Fibroblast of skin of left biceps (primary cell): ENCODE results near the gene ERO1B.

Experiments
- DNase-seq, 2 experiments: peaks; one replicate each; pipeline ENCODE4 v3.0.0-alpha.2; 2013; ENCODE audit warnings: low read depth in 2 of 2

The ERO1B gene

DNA sequence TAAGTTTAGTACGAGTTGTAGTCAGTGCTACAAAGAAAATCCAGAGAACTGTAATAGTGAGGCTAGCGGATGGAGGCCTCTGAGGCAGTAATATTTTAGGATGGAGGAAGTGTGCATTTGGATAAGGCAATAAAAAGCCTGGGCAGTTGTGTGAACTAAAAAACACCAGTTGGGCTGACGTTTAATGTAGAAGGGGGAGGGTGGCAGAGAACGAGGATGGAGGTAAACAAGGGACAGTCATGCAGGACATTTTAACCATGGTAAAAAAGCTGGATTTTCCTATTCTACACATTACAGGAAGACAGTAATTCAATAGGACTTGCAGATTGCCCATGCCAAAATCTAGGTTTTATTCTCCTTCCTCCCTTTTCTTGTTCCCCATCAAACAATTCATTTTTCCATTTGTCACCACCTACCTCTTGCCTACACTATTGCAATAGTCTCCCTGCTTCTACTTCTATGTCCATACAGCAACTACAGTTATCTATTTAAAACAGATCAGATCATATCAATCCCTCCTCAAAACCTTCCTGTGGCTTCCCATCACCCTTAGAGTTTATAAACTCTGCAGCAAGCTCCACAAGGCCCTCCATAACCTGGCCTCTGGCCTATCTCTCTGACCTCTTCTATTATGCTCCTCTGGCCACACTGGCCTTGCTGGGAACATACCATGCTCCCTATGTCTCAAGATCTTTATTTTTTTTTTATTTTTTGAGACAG lies 27.7 kb downstream of the ERO1B start:
- no peak for DNase-seq

DNA sequence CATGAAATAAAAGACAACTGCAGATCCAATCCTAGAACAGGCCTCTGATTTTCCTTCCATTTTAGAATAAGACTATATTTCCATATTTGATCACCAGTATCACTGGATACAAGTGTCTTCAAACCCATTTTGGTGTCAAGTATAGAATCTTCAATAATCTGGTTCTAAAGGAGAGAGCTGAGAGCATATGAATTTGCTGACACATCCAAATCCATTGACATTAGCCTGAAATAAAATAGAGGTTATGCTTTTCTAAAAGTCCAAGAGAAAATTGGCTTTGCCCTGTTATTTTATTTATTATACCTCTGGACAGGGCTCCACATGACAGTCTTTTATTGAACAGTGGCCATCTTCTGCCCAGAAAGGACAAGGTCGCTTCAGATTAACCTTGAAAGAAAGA lies 28.6 kb downstream of the ERO1B start:
- DNase-seq = no peak

DNA sequence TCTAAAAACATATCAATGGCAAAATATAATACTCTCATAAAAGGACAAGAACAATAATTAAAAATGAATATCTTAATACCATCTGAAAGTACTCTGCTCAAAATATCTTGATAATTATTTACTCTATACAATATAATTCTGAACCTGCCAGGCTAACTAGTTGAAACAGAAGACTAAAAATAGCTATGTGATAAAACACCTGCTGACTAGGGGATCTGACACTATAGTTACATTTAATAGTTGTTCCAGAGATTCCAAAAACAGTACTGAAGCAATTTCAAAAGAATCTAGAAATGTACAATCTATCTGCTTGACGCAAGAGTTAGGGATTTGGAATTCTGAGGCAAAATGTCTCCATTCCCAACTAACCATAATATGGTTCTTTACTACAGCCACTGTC lies 30.2 kb downstream of the ERO1B start:
- no peak for DNase-seq

DNA sequence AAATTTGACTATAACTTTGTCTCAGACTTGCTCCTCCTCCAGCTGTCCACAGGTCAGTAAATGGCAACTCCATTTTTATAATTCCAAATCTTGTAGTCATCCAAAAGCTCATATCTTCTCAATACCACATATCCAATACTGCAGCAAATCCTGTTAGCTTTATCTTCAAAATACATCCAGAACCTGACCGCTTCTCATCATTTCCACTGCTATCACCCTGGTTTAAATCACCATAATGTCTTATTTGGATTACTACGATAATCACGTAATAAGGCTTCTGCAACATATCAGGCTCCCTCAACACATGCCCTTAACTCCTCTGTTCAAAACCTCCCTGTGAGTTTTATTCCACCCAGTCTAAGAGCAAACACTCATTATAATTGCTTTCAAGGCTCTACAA lies 34.5 kb downstream of the ERO1B start:
- no peak for DNase-seq

DNA sequence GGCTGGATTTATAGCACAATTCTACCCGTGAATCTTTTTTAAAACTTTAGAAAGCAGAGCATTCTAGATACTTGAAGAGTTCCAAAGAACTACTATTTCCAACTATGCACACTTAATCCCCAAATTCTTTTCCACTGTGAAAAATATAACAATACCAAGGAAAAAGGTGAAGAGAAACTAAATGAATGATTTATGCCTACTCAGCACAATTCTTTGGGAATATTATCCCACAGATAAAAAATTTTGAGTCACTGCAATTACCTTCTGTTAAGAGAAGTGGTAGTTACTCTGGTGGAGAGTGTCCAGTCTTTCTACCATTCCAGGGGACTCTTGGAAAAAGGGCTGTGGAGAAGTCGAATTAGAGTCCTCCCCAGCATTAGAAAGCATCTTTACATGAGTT lies 39.2 kb downstream of the ERO1B start:
- no peak for DNase-seq

DNA sequence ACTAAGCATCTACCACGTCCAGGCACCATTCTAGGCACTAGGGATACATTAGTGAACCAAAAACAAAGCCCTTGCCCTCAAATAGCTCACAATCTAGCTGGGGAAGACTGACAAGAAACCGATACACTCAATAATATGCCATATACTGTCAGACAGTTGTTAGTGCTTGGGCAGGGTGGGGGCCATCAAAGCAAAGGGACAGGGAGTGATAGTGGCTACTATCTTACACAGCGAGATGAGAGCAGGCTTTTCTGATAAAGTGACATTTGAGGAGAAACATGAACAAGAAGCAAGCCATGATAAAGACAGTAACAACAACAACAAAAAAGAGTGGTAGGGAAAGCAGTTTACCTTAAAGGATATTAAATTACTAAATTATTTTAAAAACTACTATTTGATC lies 41.1 kb downstream of the ERO1B start:
- DNase-seq = no peak

- DNase-seq = no peak
These were observed 42.6 kb downstream of the ERO1B start for GRCh38 chr1:236239092-236239585.

DNA sequence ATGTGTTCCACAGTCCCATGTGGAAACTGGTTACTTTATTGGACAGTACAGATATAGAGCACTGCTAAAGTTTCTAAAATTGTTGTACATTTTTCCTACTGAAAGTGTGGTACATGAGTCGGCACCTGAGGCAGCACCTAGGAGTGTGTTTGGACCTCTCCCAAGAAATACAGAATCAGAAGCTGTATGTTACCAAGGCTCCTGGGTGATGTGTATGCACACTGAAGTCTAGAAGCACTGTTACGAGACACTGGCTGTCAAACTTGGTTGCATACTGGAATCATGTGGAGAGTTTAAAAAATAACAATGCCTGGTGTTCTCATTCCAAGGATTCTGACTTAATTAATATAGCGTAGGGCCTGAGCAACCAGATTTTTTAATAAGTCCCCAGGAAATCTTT lies 46.6 kb downstream of the ERO1B start:
- no peak for DNase-seq

GRCh38 chr1:236228411-236228810 lies 53.3 kb downstream of the ERO1B start:
- no peak for DNase-seq

- no peak for DNase-seq
These were observed 59.1 kb downstream of the ERO1B start for GRCh38 chr1:236222632-236223031.

- DNase-seq = no peak
These were observed 61.3 kb downstream of the ERO1B start for GRCh38 chr1:236220473-236220872.

- no peak for DNase-seq
These were observed 67.0 kb downstream of the ERO1B start for GRCh38 chr1:236214761-236215160.

DNA sequence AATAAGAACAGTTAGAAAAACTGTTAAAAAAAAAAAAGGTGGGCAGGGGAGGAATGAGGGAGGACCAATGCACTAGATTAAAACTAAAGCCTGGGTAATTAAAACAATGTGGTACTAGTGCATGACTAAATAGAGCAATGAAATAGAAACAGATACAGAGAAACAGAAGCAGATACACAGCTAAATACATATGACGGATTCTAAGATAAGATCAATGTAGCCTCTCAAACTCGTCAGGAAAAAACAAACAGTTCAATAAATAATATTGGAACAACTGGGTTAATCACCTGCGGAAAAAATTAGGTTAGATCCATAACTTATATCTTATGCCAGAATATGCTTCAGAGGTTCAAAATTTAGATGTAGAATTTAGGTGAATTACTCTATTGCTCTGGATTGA lies 68.2 kb downstream of the ERO1B start:
- DNase-seq = no peak

DNA sequence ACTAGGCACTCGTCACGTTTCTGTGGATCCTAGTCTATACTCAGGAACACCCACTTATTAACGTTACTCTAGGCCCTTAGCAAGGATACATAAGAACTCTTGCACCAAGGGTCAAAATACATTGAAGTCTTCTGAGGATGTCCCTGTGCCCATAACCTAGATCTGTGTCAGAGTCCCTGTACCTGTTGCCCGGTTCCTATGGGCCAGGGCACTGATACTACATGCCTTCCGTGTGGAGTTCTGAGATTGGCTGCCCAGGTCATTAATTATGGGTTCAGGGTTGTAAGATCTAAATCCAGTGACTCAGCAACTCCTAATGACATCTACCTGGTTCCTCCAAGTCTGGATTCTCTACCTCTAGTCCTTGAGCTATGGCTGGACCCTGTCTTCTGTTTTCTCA lies 69.9 kb downstream of the ERO1B start:
- DNase-seq = no peak

- no peak for DNase-seq
These were observed 72.0 kb downstream of the ERO1B start for GRCh38 chr1:236209713-236210112.

GRCh38 chr1:236209185-236209584 lies 72.6 kb downstream of the ERO1B start:
- no peak for DNase-seq

- no peak for DNase-seq
These were observed 74.2 kb downstream of the ERO1B start for GRCh38 chr1:236207569-236207968.

- DNase-seq = no peak
These were observed 74.6 kb downstream of the ERO1B start for GRCh38 chr1:236207121-236207520.

- DNase-seq = no peak
These were observed 75.2 kb downstream of the ERO1B start for GRCh38 chr1:236206548-236206947.

GRCh38 chr1:236204656-236205055 lies 77.1 kb downstream of the ERO1B start:
- no peak for DNase-seq

DNA sequence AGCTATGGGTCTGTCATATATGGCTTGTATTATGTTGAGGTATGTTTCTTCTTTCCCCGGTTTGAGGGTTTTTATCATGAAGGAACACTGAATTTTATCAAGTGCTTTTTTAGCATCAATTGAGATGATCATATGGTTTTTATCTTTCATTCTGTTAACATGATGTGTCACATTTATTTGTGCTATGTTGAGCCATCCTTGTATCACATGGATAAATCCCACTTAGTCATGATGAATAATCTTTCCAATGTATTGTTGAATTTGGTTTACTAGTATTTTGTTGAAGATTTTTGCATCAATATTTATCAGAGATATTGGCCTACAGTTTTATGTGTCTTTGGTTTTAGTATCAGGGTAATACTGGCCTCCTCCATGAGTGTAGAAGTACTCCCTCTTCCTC lies 77.7 kb downstream of the ERO1B start:
- DNase-seq = no peak

- no peak for DNase-seq
These were observed 80.0 kb downstream of the ERO1B start for GRCh38 chr1:236201786-236202185.

- DNase-seq = no peak
These were observed 80.8 kb downstream of the ERO1B start for GRCh38 chr1:236200925-236201324.

DNA sequence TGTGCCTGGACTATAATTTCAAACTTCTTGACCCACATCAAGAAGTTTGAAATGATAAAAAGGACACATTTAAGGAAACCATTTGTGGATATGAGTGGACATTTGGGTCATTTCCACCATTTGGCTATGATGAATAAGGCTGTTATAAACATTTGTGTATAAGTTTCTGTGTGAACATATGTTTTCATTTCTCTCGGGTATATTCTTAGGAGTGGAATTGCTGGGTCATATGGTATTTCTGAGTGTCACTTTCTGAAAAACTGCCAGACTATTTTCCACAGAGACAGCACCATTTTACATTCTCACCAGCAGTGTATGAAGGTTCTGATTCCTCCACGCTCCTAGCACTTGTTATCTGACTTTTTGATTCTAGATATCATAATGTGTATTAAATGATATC lies 88.6 kb downstream of the ERO1B start:
- DNase-seq = no peak
